Smooth muscle cell (in vitro differentiated cells): Measurements from ENCODE around the gene ZNF436. TPM values are rescaled to one million over a fixed set of nuclear protein-coding genes. Genes with fewer than 3 reads are reported as not detected.

ENCODE experiments used
- DNase-seq: peaks from one replicate; lab custom pipeline; 2025; ENCODE audit not compliant: unreplicated experiment; lab: John Stamatoyannopoulos, UW
- H2AFZ ChIP-seq: fragments of 200-600 bp; sonication (generic); 2 replicates; pipeline ENCODE4 v1.6.0; 2016; ENCODE audit warnings: antibody characterized with exemption, low read depth, mild to moderate bottlenecking
- H3F3A ChIP-seq: fragments of 200-600 bp; sonication (generic); 2 replicates; pipeline ENCODE4 v1.6.0; 2017; ENCODE audit warnings: antibody characterized with exemption, low read depth
- H3K27ac ChIP-seq: fragments of 200-600 bp; sonication (generic); 2 replicates; pipeline ENCODE4 v1.5.1; 2016; ENCODE audit warnings: low read depth, mild to moderate bottlenecking
- H3K27me3 ChIP-seq: fragments of 200-600 bp; sonication (generic); 2 replicates; pipeline ENCODE4 v1.6.1; 2016; ENCODE audit warnings: low read depth, mild to moderate bottlenecking
- H3K36me3 ChIP-seq: fragments of 200-600 bp; sonication (generic); 2 replicates; pipeline ENCODE4 v1.5.1; 2016; ENCODE audit warnings: low read depth
- H3K4me1 ChIP-seq: fragments of 200-600 bp; sonication (generic); 2 replicates; pipeline ENCODE4 v1.5.1; 2016; ENCODE audit warnings: low read depth
- H3K4me2 ChIP-seq: fragments of 200-600 bp; sonication (generic); 2 replicates; pipeline ENCODE4 v1.6.0; 2016; ENCODE audit warnings: mild to moderate bottlenecking
- H3K4me3 ChIP-seq: fragments of 200-600 bp; sonication (generic); 2 replicates; pipeline ENCODE4 v1.5.1; 2016; ENCODE audit warnings: mild to moderate bottlenecking
- H3K79me2 ChIP-seq: fragments of 200-600 bp; sonication (generic); 2 replicates; pipeline ENCODE4 v1.6.0; 2016; ENCODE audit warnings: low read depth, mild to moderate bottlenecking
- H3K9ac ChIP-seq: fragments of 200-600 bp; sonication (generic); 2 replicates; pipeline ENCODE4 v1.6.0; 2016; ENCODE audit warnings: low read depth
- H3K9me3 ChIP-seq: fragments of 200-600 bp; sonication (generic); replicated peaks from 2 replicates; pipeline ENCODE4 v1.5.1; 2016; ENCODE audit warnings: low read depth
- H4K20me1 ChIP-seq: fragments of 200-600 bp; sonication (generic); 2 replicates; pipeline ENCODE4 v1.6.0; 2016; ENCODE audit warnings: low read depth
- CTCF ChIP-seq: fragments of 200-600 bp; sonication (generic); IDR thresholded peaks from 2 replicates; pipeline ENCODE4 v1.5.1; 2017; ENCODE audit warnings: borderline replicate concordance, mild to moderate bottlenecking, antibody characterized with exemption; ENCODE audit not compliant: insufficient read depth, poor library complexity, severe bottlenecking
- WGBS: methylation state at CpG from one replicate; pipeline ENCODE4 v1.1.7; 2016; ENCODE audit warnings: low lambda C conversion rate; 5-methylcytosine and 5-hydroxymethylcytosine counted together
- polyA plus RNA-seq: library from polyadenylated mRNA; unstranded; fragments of >200 nt; fragmentation: Nextera tagmentation; extraction: Ambion mirVana; gene quantifications from 2 replicates; pipeline ENCODE4 v1.2.1, GENCODE V29; 2016
- total RNA-seq: library from RNA; depleted of rRNA; stranded (reverse); fragments of >200 nt; gene quantifications from 2 replicates; pipeline ENCODE4 v1.2.3, GENCODE V29; 2014

The ZNF436 gene
- total and polyA plus RNA-seq, 2 experiments from 2014 or later, result 7.1 to 12.9 TPM

- H3K27me3 ChIP-seq, result no peaks in the 10 kb centered on the region
- H3K27ac ChIP-seq, result peak overlapping the region; percentile 96
- peak overlapping the region; percentile 86 for H3K4me3 ChIP-seq
- DNase-seq, result peak; percentile 88
- WGBS, result 7% methylated on average over 40 of the region's 41 CpGs
- no peaks in the 10 kb centered on the region for H4K20me1 ChIP-seq
- H3K9me3 ChIP-seq, result peaks cover 20% of the 10 kb centered on the region
- H3K4me1 ChIP-seq, result peaks cover 26% of the 10 kb centered on the region
- no peak for TF ChIP-seq CTCF
- peaks cover 24% of the 10 kb centered on the region for H3K79me2 ChIP-seq
- H3F3A ChIP-seq, result peaks cover 11% of the 10 kb centered on the region
- H3K4me2 ChIP-seq, result peak overlapping the region; percentile 90
- peak overlapping the region; percentile 91 for H3K9ac ChIP-seq
- H2AFZ ChIP-seq, result peak overlapping the region; percentile 97
- peaks cover 27% of the 10 kb centered on the region for H3K36me3 ChIP-seq
Observed at GRCh38 chr1:23367791-23368561, 1.7 kb downstream of the ZNF436 start.

- Histone ChIP-seq H4K20me1 (no peaks in the 10 kb centered on the region), H3K79me2 (peaks cover 20% of the 10 kb centered on the region), H3K4me3 (peak overlapping the region; percentile 86), H3K27ac (peak overlapping the region; percentile 96), H2AFZ (no peak overlapping the region), H3K36me3 (peaks cover 33% of the 10 kb centered on the region), H3F3A (peaks cover 14% of the 10 kb centered on the region), H3K9me3 (peaks cover 25% of the 10 kb centered on the region), H3K9ac (peak overlapping the region; percentile 81), H3K4me1 (peaks cover 26% of the 10 kb centered on the region), H3K27me3 (no peaks in the 10 kb centered on the region), H3K4me2 (peak overlapping the region; percentile 90)
- DNase-seq, result no peak
- TF ChIP-seq CTCF, result no peak
- WGBS, result 75% methylated on average over 9 of the region's 9 CpGs
Observed at GRCh38 chr1:23367451-23367790, 2.2 kb downstream of the ZNF436 start.

GRCh38 chr1:23366598-23366997, 3.0 kb downstream of the ZNF436 start:
- Histone ChIP-seq H3K4me2 (peak overlapping the region; percentile 90), H2AFZ (no peak overlapping the region), H3K4me3 (peak overlapping the region; percentile 86), H3K27ac (peak overlapping the region; percentile 96), H3K36me3 (peaks cover 41% of the 10 kb centered on the region), H3K79me2 (peaks cover 20% of the 10 kb centered on the region), H3K9ac (no peak overlapping the region), H3K27me3 (no peaks in the 10 kb centered on the region), H3K9me3 (peaks cover 34% of the 10 kb centered on the region), H3F3A (peaks cover 14% of the 10 kb centered on the region), H4K20me1 (no peaks in the 10 kb centered on the region), H3K4me1 (peaks cover 17% of the 10 kb centered on the region)
- 84% methylated on average over 5 of the region's 5 CpGs for WGBS
- TF ChIP-seq CTCF, result no peak
- DNase-seq, result no peak

GRCh38 chr1:23366146-23366545, 3.5 kb downstream of the ZNF436 start:
- H3K4me2 ChIP-seq, result peak overlapping the region; percentile 90
- TF ChIP-seq CTCF, result no peak
- no peak overlapping the region for H3K9ac ChIP-seq
- H4K20me1 ChIP-seq, result no peaks in the 10 kb centered on the region
- H2AFZ ChIP-seq, result no peak overlapping the region
- peaks cover 45% of the 10 kb centered on the region for H3K36me3 ChIP-seq
- peaks cover 38% of the 10 kb centered on the region for H3K9me3 ChIP-seq
- no peaks in the 10 kb centered on the region for H3K27me3 ChIP-seq
- H3K27ac ChIP-seq, result peak overlapping the region; percentile 96
- H3F3A ChIP-seq, result peaks cover 14% of the 10 kb centered on the region
- peaks cover 20% of the 10 kb centered on the region for H3K79me2 ChIP-seq
- no peak for DNase-seq
- WGBS, result 71% methylated on average over 2 of the region's 2 CpGs
- H3K4me1 ChIP-seq, result peaks cover 13% of the 10 kb centered on the region
- H3K4me3 ChIP-seq, result no peak overlapping the region
